HG03432 (cell line): Measurements from ENCODE around the gene GPC6.

ENCODE experiments used
- ATAC-seq: cut with Tn5 transposase; IDR thresholded peaks from one replicate; pipeline ENCODE4 v1.9.1; 2021; ENCODE audit warnings: mild to moderate bottlenecking, moderate library complexity; ENCODE audit not compliant: unreplicated experiment

GPC6 gene

DNA sequence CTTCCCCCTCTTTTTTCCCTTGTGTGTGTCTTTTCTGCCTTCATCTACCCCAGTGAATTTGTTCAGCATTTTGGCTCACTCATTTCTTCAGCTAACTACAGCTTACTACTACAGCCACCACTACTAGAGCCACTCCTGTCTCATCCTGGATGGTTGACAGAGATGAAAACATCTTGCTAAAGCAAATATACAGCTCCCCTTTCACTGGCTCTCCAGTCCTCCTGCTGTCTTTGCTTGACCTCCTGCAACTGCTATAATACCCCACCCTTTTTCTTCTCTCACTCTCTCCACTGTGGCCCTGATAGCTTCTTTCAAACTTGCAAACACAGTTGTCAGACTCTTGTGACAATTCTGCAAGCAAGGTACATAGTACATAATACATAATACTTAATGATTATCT, 729.3 kb downstream of the GPC6 start:
- no peak for ATAC-seq

DNA sequence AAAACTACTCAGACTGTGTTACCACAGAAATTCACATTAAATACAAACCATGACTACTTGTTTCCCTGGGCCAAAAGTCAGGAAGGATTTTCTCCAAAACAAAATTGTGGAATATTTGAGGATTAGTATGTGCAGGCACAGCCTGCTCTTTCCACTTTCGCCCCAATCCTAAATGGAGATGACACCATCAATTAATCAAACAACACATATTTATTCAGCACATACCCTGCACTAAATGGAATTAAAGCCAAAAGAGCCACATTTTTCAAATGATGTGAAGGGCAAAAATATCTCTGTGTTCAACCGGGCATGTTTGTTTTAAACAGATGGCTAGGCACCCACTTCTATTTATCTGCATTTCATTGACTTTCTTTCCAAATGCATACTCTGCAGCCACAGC, 729.8 kb downstream of the GPC6 start:
- no peak for ATAC-seq

DNA sequence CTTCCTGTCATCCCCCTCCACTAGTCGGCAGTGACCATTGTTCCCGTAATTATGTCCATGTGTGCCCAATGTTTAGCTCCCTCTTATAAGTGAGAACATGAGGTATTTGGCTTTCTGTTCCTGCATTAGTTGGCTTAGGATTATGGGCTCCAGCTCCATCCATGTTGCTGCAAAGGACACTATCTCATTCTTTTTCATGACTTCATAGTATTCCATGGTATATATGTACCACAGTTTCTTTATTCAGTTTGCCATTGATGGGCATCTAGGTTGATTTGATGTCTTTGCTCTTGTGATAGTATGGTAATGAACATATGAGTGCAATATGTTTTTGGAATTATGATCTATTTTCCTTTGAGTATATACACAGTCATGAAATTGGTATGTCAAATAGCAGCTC, 730.8 kb downstream of the GPC6 start:
- ATAC-seq = no peak

DNA sequence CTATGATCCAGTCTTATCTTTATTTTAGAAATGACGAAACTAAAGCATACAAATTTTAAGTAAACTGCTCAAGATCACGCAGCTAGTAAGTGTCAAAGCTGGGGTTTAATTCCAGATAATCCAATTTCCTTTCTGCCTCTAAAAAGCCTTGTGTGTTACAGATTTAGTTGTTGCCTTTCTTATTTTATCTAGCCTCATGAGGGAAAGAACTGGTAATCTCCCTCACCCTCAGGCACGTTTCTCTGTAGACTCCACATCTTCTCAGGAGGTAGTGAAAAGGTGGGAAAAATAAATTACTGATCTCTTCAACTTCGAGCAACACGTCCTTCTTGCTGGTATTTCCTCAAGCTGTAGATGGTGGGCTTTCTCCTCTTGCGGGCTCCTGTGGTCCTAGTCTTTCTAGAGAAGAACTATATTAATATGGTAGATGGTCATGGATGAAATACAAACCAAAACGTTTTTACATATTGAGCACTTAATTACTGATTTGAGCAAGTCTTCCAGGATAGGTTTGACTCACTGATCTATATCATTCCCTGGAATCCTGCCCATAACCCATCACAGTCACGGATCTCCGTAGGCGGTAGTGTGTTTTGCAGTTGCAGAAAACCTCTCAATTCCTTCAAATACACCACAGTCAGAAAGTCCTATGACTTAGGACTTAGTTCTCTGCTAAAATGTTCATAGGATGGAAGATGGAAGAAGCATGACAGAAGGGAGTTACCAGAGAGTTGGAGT, 733.4 kb downstream of the GPC6 start:
- ATAC-seq = no peak

DNA sequence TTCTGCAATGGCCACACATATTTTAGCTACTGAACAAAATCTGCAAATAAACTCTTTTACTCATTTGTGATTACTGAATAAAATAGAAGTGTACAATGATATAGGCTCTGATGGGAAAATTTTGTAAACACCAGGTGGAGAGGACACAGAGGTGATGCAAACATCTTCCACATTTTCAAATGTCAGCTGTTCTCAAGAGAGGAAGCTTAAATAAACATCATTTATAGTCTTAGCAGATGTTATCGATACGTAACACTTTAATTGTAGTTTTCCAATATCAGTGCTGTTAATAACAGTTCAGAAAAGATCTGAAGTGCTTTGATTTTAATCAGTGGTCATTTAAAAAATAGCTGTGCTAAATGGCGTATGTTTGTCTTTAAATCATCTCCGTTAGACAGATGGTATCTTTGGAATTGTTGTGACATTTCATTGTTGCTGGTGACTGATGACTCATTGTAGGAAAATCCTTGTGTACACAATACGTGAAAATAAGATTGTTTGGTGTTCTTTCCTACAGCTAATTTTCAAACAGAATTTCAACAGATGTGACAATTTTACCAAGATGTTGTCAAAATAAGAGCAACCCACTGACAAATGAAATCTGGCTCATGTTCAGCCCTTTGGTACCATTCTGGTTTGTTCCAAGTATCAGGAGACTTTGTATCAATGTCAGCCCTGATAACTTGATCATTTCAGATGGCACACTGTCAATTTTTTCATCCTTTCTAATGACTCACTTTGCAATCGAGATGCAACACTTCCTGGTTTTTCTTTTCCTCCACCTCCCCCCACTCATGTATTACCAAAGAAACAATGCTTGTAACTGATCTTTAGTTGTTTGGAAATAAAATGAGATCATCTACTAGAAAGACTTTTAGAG, 736.9 kb downstream of the GPC6 start:
- ATAC-seq = no peak

DNA sequence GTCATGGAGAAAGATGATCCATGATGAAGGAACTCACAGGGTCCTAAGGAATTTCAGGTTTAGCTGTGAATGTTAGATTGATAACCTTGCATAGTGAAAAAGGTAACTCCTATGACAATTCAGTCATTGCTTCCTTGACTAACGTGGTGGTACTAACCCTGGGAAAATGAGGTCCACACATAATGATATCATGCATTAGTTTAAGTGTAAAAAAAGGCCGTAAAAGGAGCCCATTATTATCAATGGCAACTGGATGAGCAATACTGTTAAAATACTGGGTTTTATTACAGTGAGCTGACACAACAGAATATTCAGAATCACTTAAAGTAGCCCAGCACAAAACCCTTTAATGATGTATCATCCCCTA, 737.5 kb downstream of the GPC6 start:
- ATAC-seq = no peak

DNA sequence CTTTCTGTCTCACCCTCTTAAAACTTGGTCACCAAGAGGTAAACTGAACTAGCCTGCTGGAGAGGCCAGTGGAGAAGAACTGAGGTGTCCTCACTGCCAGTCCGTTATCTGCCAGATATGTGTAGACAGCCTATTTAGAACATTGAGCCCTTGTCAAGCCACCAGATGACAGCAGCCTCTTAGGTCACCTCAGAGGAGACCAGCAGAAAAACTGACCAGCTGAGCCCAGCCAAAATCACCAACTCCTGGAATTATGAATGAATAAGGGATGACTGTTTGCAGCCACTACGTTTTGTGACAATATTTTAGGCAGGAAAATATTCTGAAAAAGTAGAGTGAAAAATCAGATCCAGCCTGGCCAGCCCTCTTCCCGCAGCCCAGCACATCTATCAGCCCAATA, 739.0 kb downstream of the GPC6 start:
- ATAC-seq = no peak

DNA sequence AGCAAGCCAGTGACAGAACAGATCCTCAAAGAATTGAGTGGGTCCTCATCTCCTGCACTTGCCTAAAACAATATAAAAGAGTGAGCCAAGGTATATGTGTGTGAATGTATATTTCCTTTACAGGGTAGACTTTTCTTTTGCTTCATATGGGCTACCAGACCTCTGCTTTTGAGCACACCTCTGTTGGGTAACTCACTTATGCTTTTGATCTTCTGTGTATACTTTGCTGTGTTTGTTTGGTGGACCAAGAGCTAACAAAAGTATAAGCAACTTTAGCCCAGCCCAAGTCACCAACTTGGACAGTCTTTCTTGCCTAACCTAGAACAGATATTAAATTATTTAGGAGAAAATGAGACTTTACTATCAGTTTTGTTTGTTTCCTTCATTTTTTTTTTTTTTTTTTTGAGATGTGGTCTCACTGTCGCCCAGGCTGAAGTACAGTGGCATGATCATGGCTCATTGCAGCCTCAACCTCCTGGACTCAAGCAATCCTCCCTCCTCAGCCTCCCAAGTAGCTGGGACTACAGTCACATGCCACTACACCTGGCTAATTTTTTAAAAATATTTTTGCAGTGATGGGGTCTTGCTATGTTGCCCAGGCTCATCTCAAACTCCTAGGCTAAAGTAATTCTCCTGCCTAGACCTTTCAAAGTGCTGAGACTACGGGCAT, 739.8 kb downstream of the GPC6 start:
- no peak for ATAC-seq

DNA sequence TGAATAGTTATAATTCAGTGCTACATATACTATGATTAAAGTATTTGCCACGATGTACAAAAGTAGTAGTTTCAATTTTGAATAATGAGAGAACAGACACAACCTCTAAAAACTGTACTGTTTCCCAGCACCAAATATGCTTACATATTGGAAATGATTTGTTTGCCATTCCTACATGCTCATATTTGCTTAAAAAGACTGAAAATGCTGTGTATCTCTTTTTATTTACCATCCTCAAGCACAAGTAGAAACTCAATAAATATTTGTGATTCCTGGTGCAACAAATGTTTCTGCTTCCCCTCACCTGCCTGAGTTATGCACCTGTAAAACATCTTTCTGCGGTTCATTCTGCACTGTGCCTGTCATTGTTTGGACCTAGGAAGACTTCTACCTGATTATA, 740.7 kb downstream of the GPC6 start:
- no peak for ATAC-seq

DNA sequence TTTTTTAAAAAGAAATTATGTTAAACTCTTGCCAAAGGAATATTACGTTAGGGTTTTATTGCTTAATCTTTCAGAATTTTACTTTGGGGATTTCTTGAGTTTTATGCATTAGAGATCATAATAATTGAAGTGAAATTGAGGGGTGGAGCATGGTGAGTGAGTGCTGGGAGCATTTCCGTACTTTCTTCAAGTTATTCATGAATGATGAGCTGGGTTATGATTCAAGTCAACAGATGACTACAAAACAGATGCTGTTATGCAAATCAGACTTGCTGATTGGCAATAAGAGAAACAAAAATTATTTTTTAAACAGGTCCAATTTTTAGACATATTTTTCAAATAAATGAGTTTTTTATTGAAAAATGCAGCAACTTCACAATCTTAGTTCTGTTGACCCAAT, 748.6 kb downstream of the GPC6 start:
- ATAC-seq = no peak

DNA sequence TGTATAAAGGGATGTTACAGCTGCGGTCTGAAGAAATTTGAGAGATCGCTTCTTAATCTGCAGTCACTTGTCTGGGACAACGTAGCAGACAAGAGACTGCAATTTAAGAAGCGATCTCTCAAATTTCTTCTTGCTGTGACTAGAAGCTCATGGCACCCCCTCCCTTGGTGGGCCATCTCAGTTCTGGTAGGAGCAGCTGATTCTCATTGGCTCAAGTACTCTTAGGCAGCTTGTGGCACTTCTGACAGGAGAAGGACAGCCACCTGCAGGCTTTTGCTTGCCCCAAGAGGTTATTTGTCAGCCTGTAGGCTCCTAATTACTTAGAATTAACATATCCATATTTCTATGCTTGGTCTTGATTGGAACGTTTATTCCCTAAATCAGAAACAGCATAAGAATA, 749.9 kb downstream of the GPC6 start:
- no peak for ATAC-seq

DNA sequence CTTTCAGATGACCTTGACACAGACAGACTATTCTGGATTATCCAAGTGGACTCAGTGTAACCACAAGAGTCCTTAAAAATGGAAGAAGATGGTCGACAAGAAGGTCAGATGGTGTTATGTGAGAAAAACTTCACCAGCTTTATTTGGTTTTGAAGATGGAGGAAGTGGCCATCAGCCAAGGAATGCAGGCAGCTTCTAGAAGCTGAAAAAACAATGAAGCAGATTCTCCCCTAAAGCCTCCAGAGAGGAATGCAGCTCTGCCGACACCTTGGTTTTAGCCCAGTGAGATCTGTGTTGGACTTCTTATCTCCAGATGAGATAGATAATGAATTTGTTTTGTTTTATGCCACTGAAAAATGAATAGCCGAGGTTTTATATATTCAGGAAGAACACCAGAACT, 751.4 kb downstream of the GPC6 start:
- ATAC-seq = no peak

DNA sequence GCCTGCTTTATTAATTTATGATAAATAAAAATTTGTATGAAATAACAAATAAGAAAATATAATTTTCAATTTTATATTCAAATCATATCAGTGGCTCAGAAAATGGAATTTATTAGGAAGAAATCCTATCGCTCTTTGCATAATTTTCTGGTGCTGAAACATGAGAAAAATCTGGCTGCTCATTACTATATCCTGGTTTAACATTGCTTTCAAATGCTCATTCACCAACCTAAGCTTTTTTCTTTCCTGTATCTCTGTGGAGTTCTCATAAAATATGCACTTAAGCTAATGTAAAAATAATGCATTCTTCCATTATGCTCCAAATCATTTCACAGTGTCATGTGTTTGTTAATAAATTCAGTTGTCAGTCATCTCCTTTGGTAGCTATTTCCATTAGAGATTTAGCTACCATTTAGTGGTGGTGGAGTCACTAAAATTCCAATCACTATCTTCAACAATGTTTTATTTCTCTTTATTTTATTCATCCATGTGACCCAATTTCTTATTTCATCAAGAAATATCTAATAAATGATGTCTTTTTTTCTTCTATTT, 754.9 kb downstream of the GPC6 start:
- no peak for ATAC-seq

DNA sequence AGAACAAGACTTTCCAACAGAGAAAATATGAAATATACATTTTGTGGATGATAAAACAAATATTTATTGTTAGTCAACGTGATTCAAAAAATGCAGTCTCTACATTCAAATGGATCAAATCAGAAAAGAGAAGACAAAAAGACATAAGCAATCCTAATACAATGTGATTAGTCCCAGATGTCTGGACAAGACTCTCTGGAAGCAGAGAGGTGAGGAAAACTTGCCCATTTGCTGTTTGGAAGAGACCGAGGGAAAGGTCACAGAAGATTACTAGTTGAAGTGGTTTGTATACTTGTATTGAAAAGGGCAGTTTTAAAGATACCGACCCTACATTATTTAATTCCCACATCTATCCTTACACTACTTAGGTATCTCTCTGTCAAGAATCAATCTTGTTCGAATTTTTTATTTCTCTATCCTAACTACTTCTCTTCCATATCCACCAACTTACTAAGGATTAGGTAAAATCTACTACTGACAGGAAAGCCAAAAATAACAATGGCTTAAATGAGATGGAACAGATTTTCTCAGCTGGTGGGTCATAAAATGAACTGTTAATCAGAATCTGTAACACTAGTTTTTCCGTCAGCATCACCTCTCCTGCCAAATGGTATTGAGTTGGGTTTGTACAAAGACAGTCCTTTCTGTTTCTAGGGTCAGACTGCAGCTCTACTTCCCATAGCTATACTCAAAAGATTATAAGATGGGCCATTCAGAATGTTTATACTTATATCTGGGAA, 755.7 kb downstream of the GPC6 start:
- ATAC-seq = no peak

DNA sequence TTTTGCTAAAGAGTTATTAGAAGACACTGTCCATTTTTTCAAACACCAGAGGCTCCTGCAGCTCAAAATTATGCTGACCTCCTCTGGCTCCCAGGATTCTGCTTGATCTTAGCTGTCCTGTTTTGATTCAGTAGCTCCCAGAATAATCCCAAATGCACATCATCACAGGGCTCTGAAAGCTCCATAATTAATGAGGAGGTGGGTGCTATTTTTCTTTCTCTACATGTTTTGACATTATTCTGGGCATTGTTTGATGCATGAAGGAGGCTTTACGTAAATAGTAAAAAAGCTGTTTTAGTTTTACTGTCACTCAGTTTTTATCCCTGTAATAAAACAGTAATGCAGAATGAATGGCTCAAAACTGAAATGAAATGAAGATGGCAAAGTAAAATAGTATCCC, 757.4 kb downstream of the GPC6 start:
- ATAC-seq = no peak

DNA sequence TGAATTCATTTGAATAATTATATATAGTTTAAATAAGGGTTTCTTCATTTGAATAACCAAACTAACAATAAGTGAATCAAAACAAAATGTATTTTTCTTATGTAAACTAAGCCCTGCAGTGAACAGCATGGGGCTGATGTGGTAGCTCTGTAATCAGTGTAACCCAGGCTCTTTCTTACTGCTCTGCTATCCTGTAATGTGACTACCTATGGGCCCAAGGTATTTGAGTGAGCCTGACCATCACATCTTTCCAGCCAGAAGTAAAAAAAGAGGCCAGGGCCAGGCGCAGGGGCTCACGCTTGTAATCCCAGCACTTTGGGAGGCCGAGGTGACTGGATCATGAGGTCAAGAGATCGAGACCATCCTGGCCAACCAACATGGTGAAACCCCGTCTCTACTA, 758.3 kb downstream of the GPC6 start:
- no peak for ATAC-seq

DNA sequence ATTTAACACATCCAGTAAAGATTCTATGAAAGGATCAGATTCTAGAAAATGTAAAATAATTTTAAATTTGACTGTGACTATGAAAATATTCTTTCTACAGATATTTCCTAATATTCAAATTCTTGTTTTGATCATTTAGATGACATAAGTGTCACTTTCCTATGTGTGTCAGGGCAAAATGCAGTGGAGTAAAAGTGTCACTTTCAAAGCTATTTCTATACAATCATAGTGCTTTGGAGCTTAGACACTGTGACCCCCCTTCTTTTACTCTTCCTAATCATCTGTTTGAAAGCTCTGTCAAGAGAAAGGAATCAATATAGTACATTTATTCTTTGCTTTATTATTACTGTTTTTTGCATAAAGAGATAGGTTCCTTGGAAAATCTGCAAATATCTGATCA, 760.9 kb downstream of the GPC6 start:
- ATAC-seq = no peak

DNA sequence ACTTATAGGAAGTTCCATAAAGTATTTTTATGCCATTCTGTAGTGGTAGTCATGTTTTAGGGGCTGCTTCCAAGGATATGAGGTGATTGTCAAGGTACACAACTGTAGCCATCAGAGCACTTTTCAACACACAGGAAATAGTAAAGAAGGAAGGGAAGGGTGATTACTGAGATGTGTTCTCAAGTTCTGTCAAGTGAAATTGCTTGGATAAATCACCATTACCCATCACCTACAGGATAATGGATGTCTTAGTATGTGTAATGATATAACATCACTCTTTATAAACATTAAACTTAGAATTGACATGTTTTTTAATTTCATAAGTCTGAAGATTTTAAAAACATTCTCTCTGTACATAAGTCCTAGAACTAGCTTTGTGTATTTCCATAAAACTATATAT, 765.0 kb downstream of the GPC6 start:
- no peak for ATAC-seq

DNA sequence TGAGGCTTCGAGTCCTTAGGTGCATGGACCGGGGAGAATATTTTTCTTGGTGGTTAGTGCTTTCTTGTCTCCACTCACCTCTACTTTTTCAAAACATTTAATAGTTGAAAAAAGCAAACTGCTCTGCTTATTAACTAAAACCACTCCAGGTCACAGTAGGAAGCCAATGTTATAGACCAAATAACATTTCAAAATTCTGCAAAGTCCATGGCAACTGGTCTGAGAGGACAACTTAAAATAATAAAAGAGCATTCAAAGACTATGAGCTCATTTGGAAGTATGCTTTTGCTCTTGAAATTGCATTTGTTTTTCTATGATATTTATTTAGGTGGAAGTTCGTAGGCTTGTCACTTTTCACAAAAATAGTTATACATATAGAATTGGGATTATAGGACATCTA, 769.9 kb downstream of the GPC6 start:
- no peak for ATAC-seq

DNA sequence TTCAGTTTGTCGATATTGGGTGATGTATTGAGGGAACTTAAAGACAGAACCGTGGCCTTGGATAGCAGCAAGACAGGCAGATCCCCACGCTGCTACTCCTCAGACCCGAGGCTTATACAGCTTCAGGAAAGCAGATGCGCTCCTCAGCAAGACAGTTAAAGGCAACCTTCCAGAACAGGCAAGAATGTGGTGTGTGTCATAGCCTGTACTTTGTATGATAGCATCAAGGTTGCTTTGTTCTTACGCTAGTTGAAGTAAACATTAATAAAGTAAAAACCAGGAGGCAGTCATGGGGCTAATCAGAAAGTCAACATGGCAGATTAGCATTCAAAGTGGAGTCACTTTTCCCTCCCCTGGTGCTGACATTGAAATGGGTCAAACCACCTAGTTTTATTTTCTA, 779.7 kb downstream of the GPC6 start:
- no peak for ATAC-seq

DNA sequence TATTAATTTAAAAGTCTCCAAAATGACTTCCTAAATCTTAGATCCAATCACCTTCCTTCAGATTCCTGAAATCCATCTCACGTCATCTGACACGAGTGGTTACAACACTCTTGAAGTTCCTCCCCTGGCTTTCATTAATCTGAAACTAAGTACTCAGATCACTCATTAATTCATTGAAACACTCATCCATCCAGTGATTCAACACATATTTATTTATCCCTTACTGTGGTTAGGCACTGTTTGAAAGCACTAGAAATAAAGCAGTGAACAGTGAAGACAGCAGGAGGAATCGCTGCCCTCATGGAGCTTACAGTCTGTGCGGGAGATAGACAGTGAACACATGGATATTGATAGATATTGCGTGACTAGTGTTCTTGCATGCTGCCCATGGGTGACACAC, 780.5 kb downstream of the GPC6 start:
- ATAC-seq = no peak
